GM18907 (cell line): ENCODE data around the gene CPEB3.

Experiments used
- ATAC-seq: cut with Tn5 transposase; IDR thresholded peaks from one replicate; pipeline ENCODE4 v1.9.1; 2021; ENCODE audit warnings: mild to moderate bottlenecking, moderate library complexity; ENCODE audit not compliant: unreplicated experiment

CPEB3 gene

DNA sequence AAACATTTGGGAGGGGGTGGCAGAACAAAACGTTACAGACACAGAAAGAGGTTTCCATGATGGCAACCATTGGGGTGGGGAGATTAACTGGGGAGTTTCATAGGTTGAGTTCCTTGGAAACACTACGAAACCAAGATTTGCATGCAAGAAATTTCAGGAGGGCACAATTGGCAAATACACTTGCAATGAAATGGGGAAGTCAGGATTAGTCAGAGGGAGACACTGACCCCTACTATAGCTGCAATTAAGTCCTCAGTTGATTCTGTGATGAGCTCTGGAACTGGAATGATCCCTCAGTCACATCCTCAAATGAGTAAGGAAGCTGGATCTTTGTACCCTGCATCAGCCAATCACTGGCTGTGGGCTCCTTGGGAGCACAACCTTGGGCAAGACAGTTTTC, 22.1 kb downstream of the CPEB3 start:
- ATAC-seq = no peak

DNA sequence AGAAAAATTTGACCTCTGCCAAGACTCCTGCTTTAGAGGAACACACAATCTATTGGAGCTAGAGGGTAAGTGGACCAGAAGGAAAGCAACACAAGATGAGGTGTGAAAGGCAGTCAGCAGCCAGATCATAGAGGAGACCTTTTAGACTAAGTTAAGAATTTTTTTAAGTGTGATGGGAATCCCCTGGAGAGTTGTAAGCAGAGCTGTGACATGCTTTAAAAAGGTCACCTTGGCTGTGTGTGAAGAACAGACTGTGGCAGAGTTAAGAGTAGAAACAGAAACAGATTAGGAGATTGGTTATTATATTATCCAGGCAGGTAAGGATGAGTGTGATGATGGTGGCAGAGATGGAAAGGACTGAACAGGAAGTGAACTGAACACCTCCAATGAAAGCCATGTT, 23.5 kb downstream of the CPEB3 start:
- peak; percentile 52 for ATAC-seq

DNA sequence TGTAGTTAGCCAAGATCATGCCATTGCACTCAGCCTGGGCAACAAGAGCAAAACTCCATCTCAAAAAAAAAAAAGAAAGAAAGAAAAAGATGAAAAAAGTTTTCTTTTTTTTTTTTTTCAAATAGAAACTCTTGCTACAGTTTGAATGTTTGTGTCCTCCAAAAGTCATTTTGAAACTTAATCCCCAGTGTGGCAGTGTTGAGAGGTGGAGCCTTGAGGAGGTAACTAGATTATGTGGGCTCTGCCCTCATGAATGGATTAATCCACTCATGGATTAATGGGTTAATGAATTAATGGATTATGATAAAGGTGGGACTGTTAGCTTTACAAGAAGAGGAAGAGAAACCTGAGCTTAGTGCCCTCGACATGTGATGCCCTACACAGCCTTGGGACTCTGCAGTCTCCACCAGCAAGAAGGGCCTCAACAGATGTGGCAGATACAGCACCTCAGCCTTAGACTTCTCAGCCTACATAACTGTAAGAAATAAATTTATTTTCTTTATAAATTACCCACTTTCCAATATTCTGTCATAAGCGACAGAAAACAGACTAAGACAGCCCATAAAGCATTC, 25.1 kb downstream of the CPEB3 start:
- ATAC-seq = peak; percentile 62

DNA sequence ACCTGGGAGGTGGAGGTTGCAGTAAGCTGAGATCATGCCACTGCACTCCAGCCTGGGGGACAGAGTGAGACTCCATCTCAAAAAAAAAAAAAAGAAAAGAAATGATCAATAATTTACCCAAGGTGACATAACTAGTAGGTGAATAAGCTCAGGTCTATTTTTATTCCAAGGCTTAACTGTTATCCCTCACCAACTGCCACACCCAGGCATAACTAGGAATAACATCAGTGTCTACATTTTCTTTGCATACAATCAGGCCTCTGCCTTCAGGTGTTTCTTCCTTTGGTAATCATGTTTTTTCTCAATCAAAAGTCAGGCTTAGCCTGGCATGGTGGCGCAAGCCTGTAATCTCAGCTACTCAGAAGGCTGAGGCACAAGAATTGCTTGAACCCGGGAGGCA, 26.6 kb downstream of the CPEB3 start:
- no peak for ATAC-seq

DNA sequence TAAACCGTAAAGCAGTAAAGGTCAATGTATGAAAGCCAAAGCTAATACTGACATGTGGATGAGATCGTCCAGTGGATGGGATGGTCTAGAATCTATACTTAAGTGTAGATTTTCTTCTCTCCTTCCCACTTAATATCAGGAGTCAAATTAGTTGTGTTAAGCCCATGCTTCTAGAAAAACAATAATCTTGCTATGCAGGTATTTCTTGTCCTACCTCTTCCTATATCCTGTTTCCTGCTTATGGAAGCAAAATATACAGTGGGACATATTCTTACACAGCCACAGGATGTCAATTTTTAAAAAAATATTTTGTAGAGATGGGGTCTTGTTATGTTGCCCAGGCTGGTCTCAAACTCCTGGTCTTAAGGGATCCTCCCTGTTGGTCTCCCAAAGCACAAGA, 27.5 kb downstream of the CPEB3 start:
- ATAC-seq = no peak

DNA sequence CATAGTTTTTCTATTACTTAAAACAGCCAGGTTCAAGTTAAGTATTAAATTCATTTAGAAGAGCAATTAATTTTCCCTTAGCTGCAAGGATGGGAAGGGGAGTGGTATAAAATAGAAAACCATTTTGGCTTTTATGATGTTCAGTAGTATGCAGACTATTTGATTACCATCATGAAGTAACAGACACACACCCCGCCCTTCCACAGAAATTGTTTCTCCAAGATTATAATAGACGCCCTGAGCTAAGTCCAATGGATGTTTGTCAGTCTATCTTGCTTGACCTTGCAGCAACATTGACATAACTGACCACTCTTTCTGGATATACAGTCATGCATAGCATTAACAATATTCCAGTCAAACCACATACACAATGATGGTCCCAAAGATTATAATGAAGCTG, 42.3 kb downstream of the CPEB3 start:
- ATAC-seq = no peak

DNA sequence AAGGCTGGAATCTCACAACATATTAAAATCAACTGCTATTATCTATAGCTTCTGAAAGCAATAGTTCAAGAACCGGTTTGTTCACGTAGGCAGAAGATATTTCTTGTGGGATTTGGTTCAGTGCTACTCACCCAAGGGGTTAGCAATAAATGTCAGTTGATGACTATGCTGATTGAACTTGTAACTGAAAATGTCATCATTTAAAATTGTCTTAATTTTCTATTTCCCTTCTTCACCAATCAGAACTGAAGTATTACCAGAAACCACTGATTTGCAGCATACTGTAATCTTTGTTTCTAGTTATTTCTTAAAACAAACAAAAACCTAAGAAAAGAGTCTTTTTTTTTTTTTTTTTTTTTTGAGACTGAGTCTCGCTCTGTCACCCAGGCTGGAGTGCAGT, 46.1 kb downstream of the CPEB3 start:
- ATAC-seq = peak; percentile 43

DNA sequence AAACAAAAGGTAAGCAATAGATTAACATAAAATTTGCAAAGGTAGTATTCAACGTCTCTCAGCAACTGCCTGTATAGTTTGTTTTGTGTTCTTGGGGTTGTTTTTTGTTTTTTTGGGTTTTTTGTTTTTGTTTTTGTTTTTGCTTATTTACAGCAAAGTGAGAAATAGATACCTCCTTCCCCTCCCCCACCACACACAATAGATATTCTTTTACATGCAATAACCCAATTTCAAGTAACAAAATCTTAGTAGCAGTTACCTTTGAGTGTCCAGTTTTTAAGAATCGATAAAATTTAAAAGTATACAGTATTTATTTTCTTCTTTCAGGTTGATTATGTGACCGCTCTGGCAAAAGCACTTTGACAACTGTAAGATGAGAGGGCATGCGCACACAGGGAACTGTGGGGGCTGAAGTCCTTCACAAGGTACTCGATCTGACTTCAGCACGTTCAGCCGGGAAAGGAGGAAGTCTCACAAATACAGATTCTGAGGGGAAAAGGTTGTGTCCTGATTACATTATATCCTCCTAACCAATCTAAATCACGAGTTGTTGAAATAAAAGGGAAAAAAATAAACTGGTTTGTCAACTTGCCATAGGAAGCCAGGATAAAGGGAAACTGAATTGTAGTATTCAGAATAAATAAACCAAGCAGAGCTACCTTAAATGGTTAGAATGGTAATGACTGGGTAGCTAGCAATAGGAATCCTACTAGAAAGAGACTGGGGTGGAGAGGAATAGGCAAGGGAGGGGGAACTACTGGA, 47.8 kb downstream of the CPEB3 start:
- ATAC-seq = peak; percentile 40

DNA sequence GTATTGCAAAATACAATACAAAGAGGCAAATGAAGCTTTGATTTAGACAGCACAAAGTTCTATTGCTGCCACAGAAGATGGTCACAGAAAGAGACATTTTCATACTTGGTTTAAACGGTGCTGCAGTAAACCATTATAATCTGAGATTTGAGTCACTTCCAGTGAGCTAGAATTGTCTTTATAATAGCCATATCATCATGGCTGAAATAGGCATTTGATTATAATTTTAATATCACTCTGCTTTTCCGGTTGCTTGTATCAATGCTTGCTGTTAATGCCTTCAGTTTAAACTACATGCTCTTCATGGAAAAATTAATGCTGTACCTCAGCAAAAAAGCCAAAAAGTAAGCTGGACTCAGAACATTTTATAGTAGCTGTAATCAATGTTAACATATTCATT, 48.5 kb downstream of the CPEB3 start:
- ATAC-seq = no peak

DNA sequence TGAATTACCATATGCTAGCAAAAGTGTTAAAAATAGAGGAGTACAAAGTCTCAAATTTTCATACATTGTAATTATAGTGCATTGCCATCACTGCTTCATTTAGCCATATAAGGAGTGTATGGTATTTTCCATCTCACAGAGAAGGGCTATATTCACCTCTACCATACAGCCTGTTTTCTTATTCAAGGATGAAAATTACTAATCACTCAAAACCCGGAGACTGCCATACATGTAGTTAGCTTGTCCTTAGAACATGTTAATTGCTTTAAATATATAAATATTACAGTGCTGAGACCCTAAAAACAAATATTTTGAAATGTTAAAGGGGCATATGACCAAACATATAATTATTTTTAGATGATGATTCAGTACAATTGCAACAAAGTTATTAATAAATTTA, 49.4 kb downstream of the CPEB3 start:
- ATAC-seq = no peak

DNA sequence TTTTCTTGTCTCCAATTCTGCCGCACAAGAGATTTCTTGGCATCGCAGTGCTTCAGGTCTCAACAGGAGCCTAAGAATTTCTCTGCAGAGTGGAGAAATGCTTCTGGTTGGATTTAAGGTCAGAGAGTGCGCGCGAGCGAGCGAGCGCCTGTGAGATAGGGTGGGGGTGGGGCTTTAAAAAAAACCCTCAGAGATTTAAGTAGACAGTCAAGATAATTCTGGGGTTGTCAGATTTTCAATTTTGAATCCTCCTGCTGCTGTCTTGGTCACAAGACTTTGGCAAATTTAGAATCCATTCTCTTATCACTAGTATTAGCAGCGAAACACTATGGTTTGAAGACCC, 49.7 kb downstream of the CPEB3 start:
- no peak for ATAC-seq

DNA sequence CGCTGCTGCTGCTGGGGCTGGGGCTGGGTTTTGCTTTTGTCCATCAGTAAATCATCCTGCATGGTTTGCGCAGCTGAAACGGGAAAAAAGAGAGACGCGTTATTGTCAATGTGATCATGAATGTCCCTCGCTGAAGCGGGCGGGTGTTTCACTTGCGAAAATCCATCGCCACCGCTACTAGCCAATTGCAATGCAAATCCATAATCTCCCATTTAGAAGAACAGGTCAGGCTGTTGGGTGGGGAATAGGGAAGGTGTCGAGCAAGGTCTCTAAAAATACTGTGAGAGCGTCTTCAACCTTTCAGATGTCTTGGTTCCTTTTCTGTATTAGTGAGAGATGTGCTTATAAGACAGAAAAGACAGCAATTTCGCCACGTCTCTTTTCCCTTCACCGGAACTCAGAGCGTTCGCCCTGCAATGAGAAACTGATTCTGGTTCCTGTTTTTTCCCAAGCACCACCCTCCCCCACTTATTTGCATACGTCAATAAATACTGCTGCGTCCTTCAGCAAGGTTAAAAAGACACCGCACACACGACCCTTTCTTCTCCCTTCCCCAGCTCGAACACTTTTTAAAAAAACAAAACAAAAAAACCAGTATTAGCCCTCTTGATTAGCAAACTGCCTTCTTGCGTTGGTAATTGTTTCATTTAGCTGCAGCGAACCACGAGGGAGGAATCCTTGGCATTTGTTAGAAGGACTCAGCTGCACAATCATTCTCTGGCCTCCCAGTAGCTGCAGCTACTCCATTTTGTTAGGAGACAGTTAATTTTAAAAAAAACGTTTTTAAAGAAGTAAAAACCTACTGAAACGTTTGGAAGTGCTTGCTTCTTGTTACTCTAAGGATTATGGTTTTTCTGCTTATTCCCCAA, 50.4 kb downstream of the CPEB3 start:
- ATAC-seq = peak; percentile 68

DNA sequence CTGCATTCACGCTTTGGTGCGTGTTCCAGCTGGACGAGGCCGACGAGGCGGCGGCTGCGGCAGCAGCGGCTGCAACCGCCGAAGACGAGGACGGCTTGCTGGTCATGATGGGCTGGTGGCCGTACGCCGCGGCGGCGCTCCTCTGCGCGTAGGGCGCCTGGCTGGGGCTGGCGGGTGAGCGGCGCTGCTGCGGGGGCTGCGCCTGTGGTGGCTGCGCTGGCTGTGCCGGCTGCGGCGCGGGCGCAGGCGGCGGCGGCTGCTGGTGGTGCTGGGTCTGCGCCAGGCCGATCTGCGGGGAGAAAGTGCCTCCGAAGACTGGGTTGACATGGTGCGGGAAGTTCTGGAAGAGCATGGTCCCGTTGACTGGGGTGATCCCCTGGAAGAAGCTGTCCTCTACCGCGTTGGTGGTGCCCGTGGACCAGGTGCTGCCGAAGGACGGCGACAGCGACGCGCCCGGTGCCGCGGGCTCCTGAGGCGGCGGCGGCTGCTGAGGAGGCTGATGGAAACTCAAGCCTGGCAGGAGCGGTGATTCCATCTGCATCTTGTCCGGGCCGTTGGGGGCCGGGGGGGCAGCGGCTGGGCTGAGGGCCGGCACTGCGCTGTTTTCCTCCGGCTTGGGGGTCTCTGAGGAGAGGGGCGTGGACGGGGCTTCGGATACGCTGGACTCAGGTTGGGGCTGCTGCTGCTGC, 51.1 kb downstream of the CPEB3 start:
- peak; percentile 35 for ATAC-seq

DNA sequence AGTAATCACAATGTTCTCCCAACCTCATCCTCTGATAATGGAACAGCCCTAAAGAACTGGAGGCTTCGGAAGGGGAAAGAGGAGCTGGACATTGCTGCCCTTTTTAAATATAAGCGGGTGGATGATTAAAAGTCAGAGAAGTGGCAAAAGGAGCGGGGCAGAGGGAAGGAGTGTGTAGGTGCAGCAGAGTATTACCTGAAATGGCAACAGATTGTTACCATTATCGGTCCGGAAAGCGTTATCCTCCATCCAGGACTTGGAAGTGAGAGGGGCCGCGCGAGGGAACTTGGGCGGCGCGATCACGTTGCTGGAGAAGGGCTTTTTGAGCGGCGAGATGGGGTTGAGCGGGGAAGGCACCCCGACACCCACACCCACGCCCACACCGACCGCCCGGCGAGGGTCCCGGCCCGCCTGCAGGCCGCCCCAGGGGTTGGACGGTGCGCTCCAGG, 51.7 kb downstream of the CPEB3 start:
- ATAC-seq = no peak

DNA sequence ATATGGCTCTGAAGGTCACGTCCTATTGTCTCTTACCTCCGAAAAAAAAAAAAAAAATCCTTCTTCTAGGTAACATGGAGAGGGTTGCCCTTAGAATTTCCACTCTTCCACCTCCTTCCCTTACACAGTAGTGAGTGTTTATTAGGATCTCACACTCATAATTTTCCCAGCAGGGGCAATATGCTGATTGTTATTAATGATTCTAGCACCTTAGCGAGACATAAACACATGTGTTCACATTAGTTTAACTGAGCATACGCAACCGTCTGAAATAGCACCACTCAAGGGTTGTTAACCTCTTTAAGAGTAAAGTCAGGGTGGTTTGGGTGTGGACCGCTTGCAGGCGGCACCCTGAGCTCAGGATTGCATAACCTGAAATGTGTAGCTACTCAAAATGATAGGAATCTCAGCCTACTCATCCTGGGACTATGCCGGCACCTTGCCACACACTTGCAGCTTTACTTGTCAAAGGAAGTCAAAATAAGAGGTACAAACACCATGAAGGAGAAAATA, 52.2 kb downstream of the CPEB3 start:
- ATAC-seq = no peak

DNA sequence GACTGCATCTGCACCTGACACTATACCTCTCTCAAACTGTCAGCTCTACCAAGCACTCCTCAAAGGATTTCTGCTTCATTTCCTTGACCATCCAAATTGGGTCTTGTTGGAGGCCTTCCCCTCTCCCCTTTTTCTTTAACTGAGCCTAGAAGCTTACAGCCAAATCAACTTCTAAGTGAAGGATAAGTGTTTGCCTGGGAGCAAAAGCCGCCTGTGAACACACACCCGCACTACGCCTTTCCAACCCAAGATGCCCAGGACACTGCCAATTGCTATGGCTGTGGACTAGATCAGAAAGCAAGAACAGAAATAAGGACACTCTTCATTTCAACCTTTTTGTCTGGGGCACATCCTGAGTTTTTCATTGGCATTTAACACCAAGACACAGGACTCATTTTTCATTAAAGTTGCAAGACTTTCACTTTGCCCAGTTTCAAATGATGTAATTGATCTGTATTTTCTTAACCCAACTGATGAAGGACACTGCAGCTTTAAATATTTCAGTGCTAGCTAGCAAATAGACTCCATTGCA, 52.8 kb downstream of the CPEB3 start:
- ATAC-seq = no peak

DNA sequence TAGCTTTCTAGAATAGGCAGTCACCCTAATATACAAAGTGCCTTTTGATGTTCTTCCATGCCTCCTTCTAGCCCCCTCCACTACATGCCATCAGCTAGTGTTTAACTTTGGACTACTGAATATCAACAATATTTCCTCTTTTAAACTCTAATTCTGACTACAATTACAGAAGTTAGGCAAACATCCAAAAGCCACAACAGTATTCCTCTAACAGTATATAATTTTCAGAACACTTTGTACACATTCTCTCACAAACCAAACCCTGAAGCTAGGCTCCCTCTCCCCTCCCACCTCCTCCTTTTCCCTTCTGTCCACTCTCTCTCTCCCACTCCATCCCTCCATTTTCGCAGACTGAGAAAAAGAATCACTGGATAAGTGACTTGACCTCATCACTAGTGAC, 59.7 kb downstream of the CPEB3 start:
- no peak for ATAC-seq

DNA sequence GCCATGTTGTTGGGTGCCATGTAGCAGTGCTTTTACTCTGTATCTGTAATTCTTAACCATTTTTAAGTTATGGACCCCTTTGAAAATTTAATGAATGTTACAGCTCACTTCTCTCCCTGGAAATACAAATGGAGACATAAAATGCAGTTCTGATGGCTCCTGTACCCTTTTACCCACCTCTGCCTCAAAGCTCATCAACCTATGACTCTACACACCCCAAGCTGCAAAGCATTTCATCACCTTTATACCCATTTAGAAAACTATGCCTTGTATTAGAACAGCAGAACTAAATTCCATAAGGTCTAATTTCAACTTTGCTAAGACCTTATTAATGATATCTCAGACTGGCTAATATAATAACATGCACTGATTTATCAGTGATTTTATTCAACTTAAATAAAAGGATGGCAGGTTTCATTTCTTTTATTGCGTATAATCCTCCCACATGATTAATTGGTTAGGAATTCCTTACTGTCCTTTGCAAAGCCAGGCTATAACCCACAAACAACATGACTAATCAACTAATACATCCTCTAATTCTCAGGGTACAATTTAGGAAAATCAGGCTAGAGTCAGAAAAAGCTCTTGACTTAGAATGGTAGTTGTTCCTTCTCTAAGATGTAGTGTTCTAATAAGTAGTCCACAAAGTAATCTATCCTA, 68.1 kb downstream of the CPEB3 start:
- no peak for ATAC-seq

DNA sequence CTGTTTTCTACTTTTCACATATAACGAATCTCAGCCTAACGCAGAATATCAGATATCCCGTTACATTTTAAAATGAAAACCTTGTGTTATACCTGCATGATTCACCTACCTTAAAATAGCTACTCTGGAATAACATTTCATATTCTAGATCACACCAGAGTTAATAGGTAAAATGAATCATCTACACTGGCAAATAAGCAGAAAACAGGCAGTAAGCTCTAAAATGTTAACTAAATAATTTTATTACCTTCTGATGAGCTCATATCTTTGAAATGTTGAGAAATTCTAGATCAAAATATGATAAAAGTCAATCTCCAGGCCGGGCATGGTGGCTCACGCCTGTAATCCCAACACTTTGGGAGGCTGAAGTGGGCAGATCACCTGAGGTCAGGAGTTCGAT, 71.3 kb downstream of the CPEB3 start:
- ATAC-seq = no peak

DNA sequence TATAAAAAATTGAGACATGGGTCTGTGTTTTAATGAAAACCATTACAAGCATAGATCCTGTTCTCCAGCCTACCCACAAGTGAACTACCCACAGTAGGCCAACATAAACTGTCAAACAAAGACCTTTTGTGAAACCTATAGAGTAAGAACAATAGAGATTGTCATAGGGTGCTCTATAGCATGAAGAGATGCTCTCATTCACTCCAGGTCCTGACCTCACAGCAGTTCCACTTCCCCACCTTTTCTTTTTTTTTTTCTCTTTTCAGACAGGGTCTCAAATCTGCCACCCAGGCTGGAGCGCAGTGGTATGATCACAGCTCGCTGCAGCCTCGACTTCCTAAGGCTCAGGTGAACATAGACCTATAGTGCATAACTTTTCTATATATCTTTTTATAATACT, 72.3 kb downstream of the CPEB3 start:
- no peak for ATAC-seq
